Activated CD4-positive, alpha-beta T cell treated with anti-CD3 and anti-CD28 coated beads, Interleukin-2, amount 50 U/mL, for 1 hour (primary cell): Measurements from ENCODE around the gene NAXD.
"Not testable (repeated sequence)": the region's sequence is repeated elsewhere in the genome, so short reads cannot be mapped to it uniquely, and the experiment has no call there.

Experiments
- DNase-seq: peaks from one replicate; pipeline ENCODE4 v3.0.0-alpha.2; 2020

The NAXD gene

GRCh38 chr13:110669036-110669435 is 53.7 kb downstream of the NAXD start:
- DNase-seq, result no peak

DNA sequence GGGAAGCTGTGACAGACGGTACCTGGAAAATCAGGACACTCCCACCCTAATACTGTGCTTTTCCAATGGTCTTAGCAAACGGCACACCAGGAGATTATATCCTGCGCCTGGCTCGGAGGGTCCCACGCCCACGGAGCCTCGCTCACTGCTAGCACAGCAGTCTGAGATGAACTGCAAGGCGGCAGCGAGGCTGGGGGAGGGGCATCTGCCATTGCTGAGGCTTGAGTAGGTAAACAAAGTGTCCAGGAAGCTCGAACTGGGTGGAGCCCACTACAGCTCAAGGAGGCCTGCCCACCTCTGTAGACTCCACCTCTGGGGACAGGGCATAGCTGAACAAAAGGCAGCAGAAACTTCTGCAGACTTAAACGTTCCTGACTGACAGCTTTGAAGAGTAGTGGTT is 54.5 kb downstream of the NAXD start:
- DNase-seq, result not testable (repeated sequence)

DNA sequence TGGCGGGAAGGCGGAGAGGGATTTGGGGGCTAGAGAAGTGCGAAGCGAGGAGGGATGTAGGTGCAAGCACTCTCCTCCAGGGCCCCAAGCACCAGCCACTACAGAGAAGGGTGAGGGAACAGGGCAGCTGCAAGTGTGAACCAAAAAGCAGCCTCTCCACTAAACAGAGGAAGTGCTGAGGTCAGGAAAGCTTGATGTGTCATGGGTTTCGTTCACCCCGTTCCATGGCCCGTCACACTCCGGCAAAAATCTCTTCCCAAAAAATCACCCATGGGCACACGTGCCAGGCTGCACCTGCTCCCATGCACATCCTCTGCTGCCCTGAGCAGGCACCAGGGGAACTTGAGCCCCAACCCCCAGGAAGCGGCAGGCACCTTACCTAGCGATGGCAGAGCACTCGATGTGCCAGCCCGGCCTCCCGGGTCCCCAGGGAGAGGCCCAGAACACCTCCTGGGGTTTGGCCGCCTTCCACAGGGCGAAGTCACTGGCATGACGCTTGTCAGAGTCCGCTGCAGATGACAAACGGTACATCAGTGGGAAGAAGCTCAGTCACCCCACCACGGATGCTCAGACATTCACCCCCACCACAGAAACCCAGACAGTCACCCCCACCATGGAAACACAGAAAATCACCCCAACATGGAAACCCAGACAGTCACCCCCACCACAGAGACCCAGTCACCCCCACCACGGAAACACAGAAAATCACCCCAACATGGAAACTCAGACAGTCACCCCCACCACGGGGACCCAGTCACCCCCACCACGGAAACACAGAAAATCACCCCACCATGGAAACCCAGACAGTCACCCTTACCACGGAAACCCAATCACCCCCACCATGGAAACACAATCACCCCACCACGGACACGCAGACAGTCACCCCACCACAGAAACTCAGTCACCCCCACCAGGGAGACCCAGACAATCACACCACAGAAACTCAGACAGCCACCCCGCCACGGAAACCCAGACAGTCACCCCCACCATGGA is 61.5 kb downstream of the NAXD start:
- no peak for DNase-seq

DNA sequence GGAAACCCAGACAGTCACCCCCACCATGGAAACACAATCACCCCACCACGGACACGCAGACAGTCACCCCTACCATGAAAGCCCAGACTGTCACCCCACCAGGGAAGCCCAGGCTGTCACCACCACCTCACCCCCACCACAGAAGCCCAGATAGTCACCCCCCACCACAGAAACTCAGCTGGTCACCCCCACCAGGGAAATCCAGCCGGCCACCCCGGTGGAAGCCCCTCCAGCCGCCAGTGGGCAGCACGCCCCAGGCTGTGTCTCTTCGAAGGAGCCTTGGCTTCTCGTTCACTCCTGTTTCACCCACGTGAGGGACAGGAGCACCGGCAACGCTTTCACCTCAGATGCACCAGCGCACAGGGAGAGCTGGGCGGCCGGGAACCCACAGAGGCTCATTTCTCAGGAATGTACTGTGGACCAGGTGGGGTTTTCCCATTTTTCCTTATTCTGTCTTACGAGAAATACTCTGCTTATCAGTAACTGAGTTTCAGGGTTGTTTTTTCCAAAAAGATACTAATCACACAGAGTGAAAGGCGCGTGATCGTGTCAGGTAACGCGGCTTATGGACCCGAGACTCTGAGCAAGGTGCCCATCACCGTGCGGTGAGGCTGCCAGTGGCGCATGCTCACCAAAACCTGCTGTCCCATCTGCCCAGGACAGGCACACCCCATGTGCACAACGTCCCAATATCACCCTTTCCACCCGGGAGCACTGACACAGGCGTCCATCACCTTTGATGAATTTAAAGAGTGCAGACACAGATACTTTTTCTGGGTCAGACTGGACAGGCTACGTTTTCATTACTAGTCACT is 62.6 kb downstream of the NAXD start:
- DNase-seq, result no peak

DNA sequence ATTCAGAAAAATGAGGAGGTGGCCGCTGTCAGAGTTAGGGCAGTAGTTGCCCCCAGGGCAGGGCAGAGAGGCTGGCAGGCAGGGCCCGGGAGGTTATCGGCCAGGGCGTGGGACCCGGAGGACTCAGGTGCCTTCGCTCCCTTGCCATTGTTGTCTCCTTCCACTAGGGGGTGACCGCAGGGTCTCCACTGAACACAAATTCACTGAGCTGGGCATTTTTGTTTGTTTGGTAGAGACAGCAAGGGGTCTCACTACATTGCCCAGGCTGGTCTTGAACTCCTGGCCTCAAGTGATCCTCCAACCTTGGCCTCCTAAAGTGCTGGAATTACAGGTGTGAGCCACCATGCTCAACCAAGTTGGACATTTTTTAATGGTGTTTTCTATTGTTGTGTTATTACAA is 65.5 kb downstream of the NAXD start:
- DNase-seq, result peak; percentile 23

GRCh38 chr13:110681868-110682550 is 66.7 kb downstream of the NAXD start:
- no peak for DNase-seq

DNA sequence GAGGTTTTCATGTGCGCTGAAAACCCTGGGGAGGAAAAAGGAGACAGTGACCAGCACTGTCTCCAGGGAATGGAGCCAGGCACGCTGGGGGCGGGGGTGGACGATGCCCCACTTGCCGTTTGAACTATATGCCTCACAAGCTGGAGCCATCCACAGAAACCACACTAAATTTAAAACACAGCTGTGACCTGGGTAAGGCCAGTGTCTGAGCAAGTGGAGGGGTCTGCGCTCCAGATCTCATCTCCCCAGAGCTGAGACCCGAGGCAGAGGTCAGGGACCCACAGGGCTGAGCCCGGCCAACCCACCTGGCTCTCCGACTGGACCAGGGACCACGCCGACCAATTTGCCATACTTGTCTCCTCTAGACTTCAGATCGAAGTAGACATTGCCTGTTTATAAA is 67.4 kb downstream of the NAXD start:
- DNase-seq, result no peak

DNA sequence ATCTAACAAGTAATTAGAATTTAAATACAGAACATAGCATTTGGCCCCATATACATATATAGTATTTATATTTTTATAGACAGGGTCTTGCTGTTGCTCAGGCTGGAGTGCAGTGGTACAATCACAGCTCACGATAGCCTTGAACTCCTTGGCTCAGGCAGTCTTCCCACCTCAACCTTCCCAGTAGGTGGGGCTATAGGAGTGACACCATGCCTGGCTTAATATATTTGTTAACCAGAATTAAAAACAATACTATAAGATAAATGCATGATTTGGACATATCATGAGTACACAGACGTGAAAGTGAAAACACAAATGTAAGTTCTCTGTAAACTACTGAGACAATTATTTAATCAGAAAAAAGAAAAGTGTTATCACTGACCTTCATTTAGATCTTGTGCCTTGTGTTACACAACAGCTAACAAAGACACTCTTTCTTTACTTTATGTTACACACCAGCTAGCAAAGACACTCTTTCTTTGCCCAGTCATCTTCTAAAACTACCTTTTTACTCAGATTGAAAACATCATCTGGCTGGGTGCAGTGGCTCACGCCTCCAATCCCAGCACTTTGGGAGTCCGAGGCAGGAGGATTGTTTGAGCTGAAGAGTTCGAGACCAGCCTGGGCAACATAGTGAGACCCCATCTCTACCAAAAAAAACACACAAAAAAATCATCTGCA is 68.0 kb downstream of the NAXD start:
- no peak for DNase-seq

- no peak for DNase-seq
Observed at GRCh38 chr13:110683921-110684320, 68.6 kb downstream of the NAXD start.

GRCh38 chr13:110684388-110685056 is 69.2 kb downstream of the NAXD start:
- DNase-seq, result no peak

DNA sequence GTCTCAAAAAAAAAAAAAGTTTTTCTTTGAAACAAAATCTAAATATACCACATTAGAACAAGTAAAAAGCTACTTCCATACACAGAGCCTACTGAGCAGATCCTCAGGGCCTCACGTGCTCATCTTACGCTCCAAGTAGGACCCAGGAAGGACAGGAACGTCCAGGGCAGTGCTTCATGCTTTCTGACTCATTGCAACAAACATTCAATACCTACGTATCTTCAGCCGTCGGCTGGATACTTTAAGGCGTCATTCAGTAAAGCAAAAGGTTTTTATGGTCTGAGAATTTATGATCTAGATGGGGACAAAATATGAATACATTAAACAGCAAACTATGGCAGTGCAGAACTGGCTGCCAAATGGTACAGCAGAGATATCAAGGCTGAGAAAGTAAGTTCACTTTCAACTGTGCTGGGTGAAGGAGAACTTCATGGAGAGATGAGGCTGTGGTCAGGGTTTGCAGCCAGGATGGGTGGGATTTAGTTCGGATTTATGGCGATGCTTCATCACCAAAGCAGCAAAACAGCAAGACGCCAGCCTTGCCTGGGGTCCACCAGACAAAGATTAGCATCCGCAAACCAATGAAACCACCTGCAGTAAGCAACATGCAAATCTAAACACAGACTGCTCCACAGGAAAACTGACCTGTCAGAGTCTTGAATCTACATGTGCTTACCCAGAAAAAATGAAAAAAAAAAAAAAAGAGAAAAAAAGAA is 70.1 kb downstream of the NAXD start:
- no peak for DNase-seq

GRCh38 chr13:110687736-110688135 is 72.4 kb downstream of the NAXD start:
- DNase-seq, result no peak

GRCh38 chr13:110689041-110689440 is 73.7 kb downstream of the NAXD start:
- DNase-seq, result no peak
